GM12892 (cell line): Measurements from ENCODE around the gene ASTN2.

Source experiments
- POLR2A ChIP-seq: IDR thresholded peaks from 2 replicates; pipeline ENCODE4 v1.6.1; 2011; ENCODE audit warnings: low read depth, low read length, control low read depth
- POLR2AphosphoS5 ChIP-seq: IDR thresholded peaks from 2 replicates; pipeline ENCODE4 v1.6.1; 2011; ENCODE audit warnings: low read depth, low read length, control low read depth
- TAF1 ChIP-seq: IDR thresholded peaks from 2 replicates; pipeline ENCODE4 v1.6.1; 2011; ENCODE audit warnings: low read depth, mild to moderate bottlenecking, control low read depth, low read length, borderline replicate concordance

DNA sequence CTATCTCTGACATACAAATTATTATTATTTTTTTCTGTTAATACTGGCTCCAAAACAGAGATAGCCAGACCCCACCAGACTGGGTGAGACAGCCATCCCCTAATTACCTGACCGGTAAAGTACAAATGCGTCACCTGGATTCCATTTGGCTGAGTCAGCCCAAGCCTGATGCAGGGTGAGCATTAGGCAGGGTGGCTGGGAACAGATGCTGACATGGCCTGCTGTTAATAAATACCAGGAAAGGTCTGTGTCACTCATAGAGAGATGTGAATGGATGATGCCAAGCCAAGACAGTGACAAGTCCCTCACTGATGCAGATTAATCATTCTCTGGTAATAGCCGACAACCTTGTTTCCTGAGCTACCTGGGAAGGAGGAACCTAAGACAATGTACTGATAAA is 544.3 kb downstream of the ASTN2 start:
- TF ChIP-seq POLR2AphosphoS5: no peak
- no peak for TF ChIP-seq POLR2A
- no peak for TF ChIP-seq TAF1
